ENCODE data around the gene IL3. TPM values are rescaled to one million over a fixed set of nuclear protein-coding genes. Genes with fewer than 3 reads are reported as not detected.

IL3 gene
- total and polyA plus RNA-seq, 2 experiments from 2014 or later, result 0.37 TPM; not detected in 1

- H3K9me2 ChIP-seq (replicated peaks; ENCODE audit: insufficient read depth), result no peaks in the 10 kb centered on the region
- no peak overlapping the region for H3K4me2 ChIP-seq
- no peak for TF ChIP-seq CTCF (IDR thresholded peaks at IDR 0.05; ENCODE audit: poor library complexity)
- no peak for TF ChIP-seq EZH2 (IDR thresholded peaks at IDR 0.05; ENCODE audit: borderline replicate concordance)
- no peak for TF ChIP-seq EZH2phosphoT487 (IDR thresholded peaks at IDR 0.05; ENCODE audit: low read depth, severe bottlenecking, unreplicated experiment)
- H3K4me3 ChIP-seq, result no peak overlapping the region
- H2AFZ ChIP-seq, result no peak overlapping the region
- 88% methylated on average over 6 of the region's 11 CpGs for WGBS (ENCODE audit: low lambda C conversion rate, missing lambda C conversion rate)
- no peaks in the 10 kb centered on the region for H3K4me1 ChIP-seq (ENCODE audit: insufficient read depth)
- no peak overlapping the region for H3K27ac ChIP-seq
- no peak for DNase-seq (ENCODE audit: low spot score)
- H3K9me3 ChIP-seq (ENCODE audit: low read depth), result no peaks in the 10 kb centered on the region
- no peaks in the 10 kb centered on the region for H3K27me3 ChIP-seq
- H3K79me2 ChIP-seq, result no peaks in the 10 kb centered on the region
- no peaks in the 10 kb centered on the region for H3K36me3 ChIP-seq (replicated peaks; ENCODE audit: insufficient read depth, low read depth)
- H4K20me1 ChIP-seq (ENCODE audit: insufficient read depth, poor library complexity, severe bottlenecking), result no peaks in the 10 kb centered on the region
These were observed 7.0 kb downstream of the IL3 start for GRCh38 chr5:132067451-132067850.

GRCh38 chr5:132067941-132068808 lies 7.7 kb downstream of the IL3 start:
- Histone ChIP-seq H3K36me3 (replicated peaks; ENCODE audit: insufficient read depth, low read depth) (no peaks in the 10 kb centered on the region), H3K79me2 (no peaks in the 10 kb centered on the region), H3K27ac (no peak overlapping the region), H3K27me3 (no peaks in the 10 kb centered on the region), H2AFZ (no peak overlapping the region), H3K9me3 (ENCODE audit: low read depth) (no peaks in the 10 kb centered on the region), H3K4me1 (ENCODE audit: insufficient read depth) (no peaks in the 10 kb centered on the region), H3K4me3 (no peak overlapping the region), H4K20me1 (ENCODE audit: insufficient read depth, poor library complexity, severe bottlenecking) (no peaks in the 10 kb centered on the region), H3K9me2 (replicated peaks; ENCODE audit: insufficient read depth) (no peaks in the 10 kb centered on the region), H3K4me2 (no peak overlapping the region)
- no peak for DNase-seq (ENCODE audit: low spot score)
- 93% methylated on average over 13 of the region's 13 CpGs for WGBS (ENCODE audit: low lambda C conversion rate, missing lambda C conversion rate)
- TF ChIP-seq EZH2phosphoT487 (IDR thresholded peaks at IDR 0.05; ENCODE audit: low read depth, severe bottlenecking, unreplicated experiment) (no peak), EZH2 (IDR thresholded peaks at IDR 0.05; ENCODE audit: borderline replicate concordance) (no peak), CTCF (IDR thresholded peaks at IDR 0.05; ENCODE audit: poor library complexity) (no peak)

GRCh38 chr5:132069561-132069960 lies 9.1 kb downstream of the IL3 start:
- Histone ChIP-seq H3K27ac (no peak overlapping the region), H2AFZ (no peak overlapping the region), H3K4me2 (no peak overlapping the region), H4K20me1 (ENCODE audit: insufficient read depth, poor library complexity, severe bottlenecking) (no peaks in the 10 kb centered on the region), H3K27me3 (no peaks in the 10 kb centered on the region), H3K36me3 (replicated peaks; ENCODE audit: insufficient read depth, low read depth) (no peaks in the 10 kb centered on the region), H3K4me1 (ENCODE audit: insufficient read depth) (no peaks in the 10 kb centered on the region), H3K9me2 (replicated peaks; ENCODE audit: insufficient read depth) (no peaks in the 10 kb centered on the region), H3K9me3 (ENCODE audit: low read depth) (no peaks in the 10 kb centered on the region), H3K4me3 (no peak overlapping the region), H3K79me2 (no peaks in the 10 kb centered on the region)
- WGBS (ENCODE audit: low lambda C conversion rate, missing lambda C conversion rate), result 96% methylated on average over 10 of the region's 10 CpGs
- TF ChIP-seq EZH2phosphoT487 (IDR thresholded peaks at IDR 0.05; ENCODE audit: low read depth, severe bottlenecking, unreplicated experiment) (no peak), CTCF (IDR thresholded peaks at IDR 0.05; ENCODE audit: poor library complexity) (no peak)
- no peak for DNase-seq (ENCODE audit: low spot score)

All from hepatocyte (in vitro differentiated cells).